Activated gamma-delta T cell treated with Interleukin-2 at 50 U/mL for 16 hours (primary cell): ENCODE measurements around the gene HMGCL.
"Not testable (repeated sequence)": the region's sequence is repeated elsewhere in the genome, so short reads cannot be mapped to it uniquely, and the experiment has no call there.

Experiments used
- DNase-seq: peaks from one replicate; pipeline ENCODE4 v3.0.0-alpha.2; 2020

The HMGCL gene

GRCh38 chr1:23825762-23826522 lies 713 bp upstream of the HMGCL start:
- DNase-seq = no peak

GRCh38 chr1:23824711-23825075 lies 536 bp downstream of the HMGCL start:
- no peak for DNase-seq

- no peak for DNase-seq
Measured at GRCh38 chr1:23823767-23824166, 1.5 kb downstream of the HMGCL start.

DNA sequence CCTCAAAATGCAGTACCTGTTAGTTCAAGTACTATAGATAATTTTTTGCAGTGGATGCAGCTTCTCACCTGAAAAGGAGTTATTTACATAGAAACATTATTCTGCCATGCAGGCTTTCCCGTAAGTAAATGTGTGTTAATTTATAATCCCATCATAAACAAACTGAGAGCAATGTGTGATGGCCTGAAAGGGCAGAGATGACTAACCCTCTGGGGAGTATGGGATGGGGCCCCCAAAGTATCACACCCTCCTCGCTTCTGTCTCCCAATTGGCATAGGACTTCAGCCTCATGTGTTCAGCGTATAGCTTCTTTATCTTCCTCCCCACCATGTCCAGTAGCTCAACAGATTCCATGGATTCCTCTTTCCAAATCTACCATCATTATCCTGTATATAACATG lies 7.6 kb downstream of the HMGCL start:
- no peak for DNase-seq

DNA sequence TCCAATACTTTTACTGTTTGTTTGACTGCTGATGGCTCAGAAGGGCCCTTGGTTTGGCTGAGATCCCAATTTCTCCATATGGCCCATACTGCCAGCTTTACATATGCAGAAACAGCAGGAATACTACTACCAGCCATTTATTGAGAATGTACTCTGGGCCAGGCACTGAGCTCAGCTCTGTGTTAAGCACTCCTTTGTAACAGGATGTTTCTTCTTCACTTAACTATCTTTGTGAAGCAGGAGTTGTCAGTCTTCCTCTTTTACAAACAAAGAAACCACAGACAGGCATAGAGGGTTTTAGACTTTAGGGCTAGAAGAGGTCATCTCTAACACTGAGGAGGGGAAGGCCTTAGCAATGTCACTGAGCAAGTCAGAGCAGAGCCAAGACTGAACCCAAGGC lies 8.3 kb downstream of the HMGCL start:
- no peak for DNase-seq

DNA sequence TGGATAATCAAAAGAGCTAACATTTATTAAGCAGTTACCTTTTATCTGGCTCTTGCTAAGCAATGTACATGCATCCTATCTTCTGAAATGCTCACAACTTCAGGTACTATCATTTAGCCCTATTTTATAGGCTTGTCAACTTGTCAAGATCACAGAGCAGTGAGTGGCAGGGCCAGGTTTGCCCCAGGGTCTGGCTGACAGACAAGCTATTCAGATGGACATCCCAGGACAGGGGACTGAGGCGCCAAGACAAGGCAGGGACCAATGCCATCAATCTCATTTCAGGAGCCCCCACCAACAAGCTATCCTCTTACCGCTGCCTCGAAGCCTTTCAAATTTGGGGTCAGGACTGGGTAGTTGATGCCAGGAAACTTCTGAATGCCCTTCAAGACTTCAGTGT lies 8.9 kb downstream of the HMGCL start:
- no peak for DNase-seq

GRCh38 chr1:23814016-23814415 lies 11.2 kb downstream of the HMGCL start:
- no peak for DNase-seq

GRCh38 chr1:23810818-23811540 lies 14.2 kb downstream of the HMGCL start:
- DNase-seq = peak; percentile 44

- DNase-seq = peak; percentile 85
Measured at GRCh38 chr1:23809751-23810171, 15.5 kb downstream of the HMGCL start.

DNA sequence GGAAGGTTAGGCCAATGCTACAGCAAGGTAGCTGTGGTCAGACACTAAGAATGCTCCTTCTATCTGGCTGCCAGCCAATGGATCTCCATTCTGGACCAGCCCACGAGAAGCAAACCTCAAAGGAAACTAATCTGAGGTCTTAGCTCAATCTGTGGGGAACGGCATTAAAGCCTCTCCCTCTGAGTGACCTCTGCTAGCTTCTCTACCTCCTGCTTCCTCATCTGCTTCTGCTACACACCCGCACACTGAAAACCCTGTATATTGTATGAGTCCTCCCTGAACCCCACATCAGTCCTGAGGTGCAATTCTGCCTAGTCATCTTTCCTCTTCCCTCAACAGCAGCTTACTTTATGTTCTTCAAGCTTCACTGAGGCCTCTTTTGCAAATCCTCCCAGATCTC lies 17.8 kb downstream of the HMGCL start:
- no peak for DNase-seq

- DNase-seq = no peak
Measured at GRCh38 chr1:23806280-23806679, 18.9 kb downstream of the HMGCL start.

DNA sequence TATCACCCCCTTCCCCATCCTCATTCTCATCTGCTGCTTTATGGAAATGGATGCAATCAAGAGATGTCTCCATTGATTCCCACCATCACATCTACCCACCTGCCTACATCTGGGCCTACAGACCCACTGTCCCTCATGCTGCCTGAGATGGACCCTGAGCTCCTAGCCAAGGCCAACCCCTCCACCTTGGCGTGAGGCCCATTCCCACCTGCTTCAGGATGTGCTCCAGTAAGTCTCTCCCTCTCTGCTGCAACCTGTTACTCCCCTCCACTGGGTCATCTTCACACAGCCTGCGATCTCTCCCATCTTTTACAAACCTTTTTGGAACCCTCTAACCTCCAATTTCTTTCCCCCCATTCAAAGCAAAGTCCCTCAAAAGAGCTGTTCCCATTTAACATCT lies 20.2 kb downstream of the HMGCL start:
- DNase-seq = no peak

DNA sequence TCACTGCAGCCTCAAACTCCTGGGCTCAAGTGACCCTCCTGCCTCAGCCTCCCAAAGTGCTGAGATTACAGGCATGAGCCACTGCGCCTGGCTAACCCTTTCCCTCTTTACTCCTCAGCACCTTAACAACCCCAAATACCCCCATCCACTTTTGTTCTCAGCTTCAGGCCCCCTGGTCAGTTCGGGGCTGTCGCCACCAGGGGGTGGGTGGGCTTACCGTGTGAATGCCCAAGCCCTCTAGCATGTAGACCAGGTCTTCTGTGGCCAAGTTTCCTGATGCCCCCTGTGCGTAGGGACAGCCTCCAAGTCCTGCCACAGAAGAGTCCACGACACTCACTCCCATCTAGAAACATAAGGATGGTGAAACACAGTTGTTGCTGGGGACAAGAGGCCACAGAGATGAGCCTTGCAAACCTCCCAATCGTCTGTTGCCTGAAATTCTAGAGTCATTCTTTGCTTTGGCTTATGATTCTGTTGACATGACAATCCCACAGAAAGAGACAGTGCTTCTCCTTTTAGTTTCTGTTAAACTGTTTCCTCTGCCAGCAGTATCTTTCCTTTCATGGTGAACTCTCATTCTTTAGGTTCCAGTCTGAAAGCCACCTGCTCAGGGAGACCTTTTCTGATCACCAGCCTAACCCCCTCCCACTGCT lies 20.9 kb downstream of the HMGCL start:
- DNase-seq = no peak

- no peak for DNase-seq
Measured at GRCh38 chr1:23803674-23804073, 21.6 kb downstream of the HMGCL start.

DNA sequence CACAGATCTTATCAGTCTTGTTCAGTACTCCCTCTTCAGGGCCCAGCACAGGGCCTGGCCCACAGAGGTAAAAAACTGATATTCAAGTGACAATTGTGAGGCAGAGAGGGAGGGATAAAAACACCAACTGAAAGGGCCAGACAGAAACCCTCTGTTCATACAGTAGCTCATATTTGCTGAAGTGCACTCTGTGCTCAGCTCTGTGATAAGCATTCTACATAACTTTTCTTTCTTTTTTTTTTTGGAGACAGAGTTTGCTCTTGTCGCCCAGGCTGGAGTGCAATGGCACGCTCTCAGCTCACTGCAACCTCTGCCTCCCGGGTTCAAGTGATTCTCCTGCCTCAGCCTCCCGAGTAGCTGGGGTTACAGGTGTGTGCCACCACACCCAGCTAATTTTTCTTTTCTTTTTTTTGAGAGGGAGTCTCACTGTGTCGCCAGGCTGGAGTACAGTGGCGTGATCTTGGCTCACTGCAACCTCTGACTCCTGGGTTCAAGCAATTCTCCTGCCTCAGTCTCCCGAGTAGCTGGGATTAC lies 22.4 kb downstream of the HMGCL start:
- not testable (repeated sequence) for DNase-seq

DNA sequence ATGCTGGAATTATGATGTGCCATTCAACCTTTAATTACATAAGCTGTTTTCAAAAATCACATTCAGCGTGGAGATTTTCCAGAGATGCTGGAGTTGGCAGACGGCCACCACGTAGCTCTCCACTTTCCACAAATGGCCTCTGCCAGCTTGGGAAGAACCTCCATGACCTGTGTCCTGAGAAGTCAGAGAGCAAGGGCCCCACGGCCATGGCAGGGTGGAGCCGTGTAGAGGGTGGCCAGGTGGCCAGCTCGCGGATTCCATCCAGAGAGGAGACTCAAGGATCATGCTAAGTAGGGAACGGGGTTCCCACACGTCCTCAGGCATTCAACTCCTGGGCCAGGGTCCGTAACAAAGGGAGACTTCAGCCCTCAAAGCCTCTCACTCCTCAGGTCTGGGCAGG lies 23.4 kb downstream of the HMGCL start:
- DNase-seq = no peak

GRCh38 chr1:23801338-23801748 lies 23.9 kb downstream of the HMGCL start:
- no peak for DNase-seq

DNA sequence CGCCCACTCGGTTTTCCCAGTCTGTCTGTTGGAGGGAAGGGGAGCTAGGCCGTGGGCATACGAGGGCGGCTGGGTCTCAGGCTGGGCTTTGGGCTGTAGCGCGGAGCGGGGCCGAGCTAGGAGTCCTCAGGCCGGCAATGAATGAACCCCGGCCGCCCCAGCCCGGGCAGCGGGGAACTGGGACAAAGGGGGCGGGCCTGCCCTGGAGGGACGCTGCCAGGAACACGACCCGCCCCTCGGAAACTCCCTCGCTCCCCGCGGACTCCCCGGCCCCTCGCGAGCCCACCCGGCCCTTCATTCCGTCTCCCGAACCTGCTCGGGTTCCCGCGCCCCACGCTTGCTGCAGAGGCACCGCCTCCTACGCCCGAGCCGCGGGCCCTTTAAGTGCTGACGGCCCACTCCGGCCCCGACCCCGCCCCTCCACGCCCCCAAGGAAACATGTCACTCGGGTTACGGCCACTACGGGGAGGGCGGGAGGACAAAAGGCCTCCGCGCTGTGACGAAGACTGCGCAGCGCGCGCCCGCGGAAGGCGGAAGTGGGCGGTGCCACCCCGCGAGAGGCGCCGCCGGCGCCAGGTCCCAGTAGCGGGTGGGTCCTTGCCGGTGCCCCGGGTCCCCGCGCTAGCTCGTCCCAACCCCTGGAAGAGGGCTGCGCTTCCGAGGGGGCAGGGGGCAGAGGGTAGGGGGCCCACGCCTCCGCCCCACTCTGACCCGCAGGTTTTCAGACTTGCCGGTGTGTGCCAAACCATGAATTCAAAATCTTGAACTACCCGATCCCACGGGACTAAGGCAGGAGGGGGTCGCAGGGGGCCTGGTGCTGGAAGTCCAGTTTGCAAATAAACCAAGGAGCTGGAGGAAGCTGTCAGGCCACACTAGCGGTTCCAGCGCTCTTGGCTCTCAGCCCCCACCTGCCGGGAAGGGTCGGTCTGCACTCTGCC lies 24.6 kb downstream of the HMGCL start, which contains the start of gene GALE:
TSS of gene GALE (minus strand) at position 355 of the 938 bp plus-strand sequence. CDS start 1,747 bp downstream, outside the sequence.
- DNase-seq = peak; percentile 98

DNA sequence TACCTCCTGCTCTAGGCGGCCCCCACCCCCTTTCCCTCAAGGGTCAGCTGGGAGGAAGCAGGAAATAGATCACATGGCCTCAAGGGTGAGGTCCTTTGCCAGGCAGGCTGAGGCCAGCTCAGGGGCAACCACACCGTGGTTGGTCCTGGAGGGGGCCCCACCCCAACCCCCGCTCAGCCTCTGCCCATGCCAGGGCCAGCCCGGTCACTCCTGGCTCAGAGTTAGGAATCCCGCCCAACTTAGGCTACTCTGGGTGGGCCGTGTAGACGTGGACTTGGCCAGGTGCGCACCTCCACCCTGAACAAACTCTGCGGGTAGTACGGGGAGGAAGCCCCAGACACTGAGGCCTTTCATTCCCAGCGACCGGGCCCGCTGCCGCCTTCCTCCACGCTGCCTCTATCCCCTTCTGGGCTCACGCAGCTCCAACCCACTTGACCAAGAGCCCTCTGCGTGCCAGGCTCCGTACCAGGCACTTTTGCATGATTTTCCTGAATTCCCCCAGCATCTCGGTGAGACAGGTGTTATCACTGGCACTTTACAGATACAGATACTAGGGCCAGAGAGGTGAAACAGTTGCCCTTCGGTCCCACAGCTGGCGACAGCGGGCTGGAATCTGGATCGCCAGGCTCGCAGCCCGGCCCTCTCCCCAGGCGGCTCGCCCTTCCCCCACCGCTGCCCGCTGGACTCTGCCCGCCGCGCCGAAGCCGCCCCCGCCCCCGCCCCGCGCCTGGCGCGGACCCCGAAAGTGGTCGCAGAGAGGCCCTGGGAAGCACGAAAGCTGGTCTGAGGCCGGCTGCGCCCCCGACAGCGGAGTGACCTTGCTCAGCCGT lies 25.4 kb downstream of the HMGCL start:
- peak; percentile 30 for DNase-seq

- DNase-seq = no peak
Measured at GRCh38 chr1:23799255-23799569, 26.0 kb downstream of the HMGCL start.

GRCh38 chr1:23798662-23799142 lies 26.5 kb downstream of the HMGCL start:
- no peak for DNase-seq
